ENCODE results near the gene SCYL1. TPM values are rescaled to one million over a fixed set of nuclear protein-coding genes. Genes with fewer than 3 reads are reported as not detected.

SCYL1 gene
- 58.4 and 75.9 TPM in 2 replicates for total RNA-seq

GRCh38 chr11:65524741-65525545, at the start of gene SCYL1:
TSS of gene SCYL1 (plus strand) at chr11:65525083. CDS start at chr11:65525154, 71 bp downstream.

DNA sequence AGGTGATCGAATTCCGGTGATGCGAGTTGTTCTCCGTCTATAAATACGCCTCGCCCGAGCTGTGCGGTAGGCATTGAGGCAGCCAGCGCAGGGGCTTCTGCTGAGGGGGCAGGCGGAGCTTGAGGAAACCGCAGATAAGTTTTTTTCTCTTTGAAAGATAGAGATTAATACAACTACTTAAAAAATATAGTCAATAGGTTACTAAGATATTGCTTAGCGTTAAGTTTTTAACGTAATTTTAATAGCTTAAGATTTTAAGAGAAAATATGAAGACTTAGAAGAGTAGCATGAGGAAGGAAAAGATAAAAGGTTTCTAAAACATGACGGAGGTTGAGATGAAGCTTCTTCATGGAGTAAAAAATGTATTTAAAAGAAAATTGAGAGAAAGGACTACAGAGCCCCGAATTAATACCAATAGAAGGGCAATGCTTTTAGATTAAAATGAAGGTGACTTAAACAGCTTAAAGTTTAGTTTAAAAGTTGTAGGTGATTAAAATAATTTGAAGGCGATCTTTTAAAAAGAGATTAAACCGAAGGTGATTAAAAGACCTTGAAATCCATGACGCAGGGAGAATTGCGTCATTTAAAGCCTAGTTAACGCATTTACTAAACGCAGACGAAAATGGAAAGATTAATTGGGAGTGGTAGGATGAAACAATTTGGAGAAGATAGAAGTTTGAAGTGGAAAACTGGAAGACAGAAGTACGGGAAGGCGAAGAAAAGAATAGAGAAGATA, 25.7 kb upstream of the SCYL1 start, which contains the start of gene MALAT1:
Gene MALAT1 (plus strand): TSS at position 69 of the 736 bp plus-strand sequence.

GRCh38 chr11:65558002-65558929, 33.4 kb downstream of the SCYL1 start, which contains the start of gene LTBP3:
TSS of gene LTBP3 (minus strand) at chr11:65558359. CDS start at chr11:65557959, 400 bp downstream.

DNA sequence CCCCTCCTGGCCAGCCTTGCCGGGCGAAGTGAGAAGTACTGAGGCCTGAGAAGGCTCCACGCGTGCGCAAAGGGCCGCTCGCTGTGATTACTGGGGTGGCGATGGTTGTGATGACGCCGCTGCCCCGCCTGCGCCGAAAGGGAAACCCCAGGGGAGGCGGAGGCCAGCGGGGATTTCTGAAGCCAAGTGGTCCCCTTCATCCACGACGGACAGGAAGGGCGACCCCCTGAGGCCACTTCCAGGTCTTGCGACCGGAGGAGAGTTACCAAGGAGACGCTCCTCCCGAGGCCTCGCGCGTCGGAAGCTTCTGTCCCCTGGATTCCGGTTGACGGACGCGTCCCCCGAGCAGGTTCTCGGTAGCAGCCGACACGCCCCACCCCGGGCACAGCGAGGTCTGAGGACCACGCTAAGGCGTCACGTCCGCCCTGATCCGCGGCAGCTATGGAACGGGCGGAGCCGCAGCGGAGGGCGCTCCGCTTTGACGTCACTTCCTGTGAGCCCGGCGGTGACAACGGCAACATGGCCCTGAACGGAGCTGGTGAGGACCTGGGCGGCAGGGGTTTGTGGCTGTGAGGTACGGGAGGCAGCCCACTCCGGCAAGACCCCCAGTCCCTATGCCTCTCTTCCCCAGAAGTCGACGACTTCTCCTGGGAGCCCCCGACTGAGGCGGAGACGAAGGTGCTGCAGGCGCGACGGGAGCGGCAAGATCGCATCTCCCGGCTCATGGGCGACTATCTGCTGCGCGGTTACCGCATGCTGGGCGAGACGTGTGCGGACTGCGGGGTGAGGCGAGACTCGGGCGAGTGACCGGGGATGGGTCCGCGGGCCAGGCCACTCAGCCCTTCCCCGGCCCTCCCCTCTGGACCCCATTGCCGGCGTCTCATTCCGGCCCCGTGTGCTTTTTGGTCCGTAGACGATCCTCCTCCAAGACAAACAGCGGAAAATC, 45.4 kb downstream of the SCYL1 start, which contains the start of gene ZNRD2:
Gene ZNRD2 (plus strand): TSS at position 505 of the 946 bp plus-strand sequence. CDS start 15 bp downstream, at position 520.

DNA sequence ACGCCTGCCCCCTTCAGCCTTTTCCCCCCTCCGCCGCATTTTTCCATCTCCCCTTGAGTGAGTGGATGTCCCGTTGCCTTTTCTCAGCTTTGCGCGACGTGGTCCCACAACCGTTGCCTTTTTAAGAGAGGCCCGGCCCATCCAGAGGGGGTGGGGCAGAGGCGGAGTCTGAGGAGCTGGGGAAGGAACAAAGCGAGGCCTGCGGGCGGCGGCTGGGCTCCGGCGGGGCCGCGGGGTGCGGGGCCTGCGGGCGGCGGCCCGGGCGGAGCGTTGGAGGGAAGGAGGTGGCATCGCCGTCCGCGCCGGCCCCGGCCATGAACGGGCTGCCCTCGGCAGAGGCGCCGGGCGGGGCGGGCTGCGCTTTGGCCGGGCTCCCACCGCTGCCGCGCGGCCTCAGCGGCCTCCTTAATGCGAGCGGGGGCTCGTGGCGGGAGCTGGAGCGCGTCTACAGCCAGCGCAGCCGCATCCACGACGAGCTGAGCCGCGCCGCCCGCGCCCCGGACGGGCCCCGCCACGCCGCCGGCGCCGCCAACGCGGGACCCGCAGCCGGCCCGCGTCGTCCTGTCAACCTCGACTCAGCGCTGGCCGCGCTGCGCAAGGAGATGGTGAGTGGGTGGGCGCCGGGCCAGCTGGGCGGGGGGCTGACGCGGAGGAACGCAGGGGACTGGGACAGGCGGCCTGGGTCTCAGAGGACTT, 47.6 kb downstream of the SCYL1 start, which contains the start of gene FAM89B:
Gene FAM89B (plus strand): TSS at position 183 of the 696 bp plus-strand sequence. CDS start 132 bp downstream, at position 315.

GRCh38 chr11:65575568-65576231, 50.8 kb downstream of the SCYL1 start, which contains the start of gene EHBP1L1:
TSS of gene EHBP1L1 (plus strand) at chr11:65576053. CDS start at chr11:65576303, 250 bp downstream.

Other genes with a start within 250 kb of the SCYL1 start
- gene CDC42EP2, start 210.2 kb upstream of the SCYL1 start, total RNA-seq: 2.6 and 9.9 TPM in 2 replicates
- 24.8 and 29.8 TPM in 2 replicates for gene DPF2, start 191.2 kb upstream of the SCYL1 start, total RNA-seq
- under 0.01 and 0.43 TPM in 2 replicates for gene TIGD3, start 170.3 kb upstream of the SCYL1 start, total RNA-seq
- gene SLC25A45, start 142.4 kb upstream of the SCYL1 start, total RNA-seq: under 0.01 and 1.9 TPM in 2 replicates
- 52.2 and 169 TPM in 2 replicates for gene FRMD8, start 138.4 kb upstream of the SCYL1 start, total RNA-seq
- gene NEAT1, start 102.3 kb upstream of the SCYL1 start, total RNA-seq: 49.2 and 67.4 TPM in 2 replicates
- gene MALAT1, start 26.0 kb upstream of the SCYL1 start, total RNA-seq: 4,567 and 7,714 TPM in 2 replicates
- 19.8 and 39.0 TPM in 2 replicates for gene LTBP3, start 33.3 kb downstream of the SCYL1 start, total RNA-seq
- gene ZNRD2, start 45.4 kb downstream of the SCYL1 start, total RNA-seq: 63.3 and 88.9 TPM in 2 replicates
- 12.1 and 17.6 TPM in 2 replicates for gene FAM89B, start 47.5 kb downstream of the SCYL1 start, total RNA-seq
- gene EHBP1L1, start 51.0 kb downstream of the SCYL1 start, total RNA-seq: 60.1 and 66.3 TPM in 2 replicates
- 0.48 and 3.2 TPM in 2 replicates for gene KCNK7, start 70.7 kb downstream of the SCYL1 start, total RNA-seq
- 15.6 and 33.7 TPM in 2 replicates for gene MAP3K11, start 89.1 kb downstream of the SCYL1 start, total RNA-seq
- gene PCNX3, start 90.7 kb downstream of the SCYL1 start, total RNA-seq: 11.3 and 15.4 TPM in 2 replicates
- 20.2 and 22.8 TPM in 2 replicates for gene SIPA1, start 113.0 kb downstream of the SCYL1 start, total RNA-seq
- gene RELA, start 137.8 kb downstream of the SCYL1 start, total RNA-seq: 10.7 and 19.0 TPM in 2 replicates
- 33.0 and 43.6 TPM in 2 replicates for gene KAT5, start 187.2 kb downstream of the SCYL1 start, total RNA-seq
- gene RNASEH2C, start 195.7 kb downstream of the SCYL1 start, total RNA-seq: 13.9 and 42.2 TPM in 2 replicates

All from tracheal epithelial cell (primary cell).